ENCODE results near the gene SCUBE2.
A peak's percentile ranks its signal among the peaks of the same experiment; 100 is the strongest.
"Not testable (repeated sequence)": the region's sequence is repeated elsewhere in the genome, so short reads cannot be mapped to it uniquely, and the experiment has no call there.

SCUBE2 gene

GRCh38 chr11:9039863-9040262 lies 51.5 kb downstream of the SCUBE2 start:
- no peak for DNase-seq

- DNase-seq = no peak
Observed at GRCh38 chr11:9039198-9039597, 52.2 kb downstream of the SCUBE2 start.

- DNase-seq = no peak
Observed at GRCh38 chr11:9038541-9038940, 52.9 kb downstream of the SCUBE2 start.

- DNase-seq = no peak
Observed at GRCh38 chr11:9037963-9038362, 53.4 kb downstream of the SCUBE2 start.

GRCh38 chr11:9037046-9037780 lies 54.2 kb downstream of the SCUBE2 start:
- no peak for DNase-seq

- no peak for DNase-seq
Observed at GRCh38 chr11:9030601-9031000, 60.8 kb downstream of the SCUBE2 start.

- DNase-seq = no peak
Observed at GRCh38 chr11:9029422-9029821, 62.0 kb downstream of the SCUBE2 start.

GRCh38 chr11:9028581-9028980 lies 62.8 kb downstream of the SCUBE2 start:
- DNase-seq = no peak

GRCh38 chr11:9025101-9025850 lies 66.1 kb downstream of the SCUBE2 start:
- DNase-seq = no peak

- no peak for DNase-seq
Observed at GRCh38 chr11:9022961-9023680, 68.3 kb downstream of the SCUBE2 start.

- DNase-seq = no peak
Observed at GRCh38 chr11:9020916-9021315, 70.5 kb downstream of the SCUBE2 start.

- DNase-seq = no peak
Observed at GRCh38 chr11:9019861-9020260, 71.5 kb downstream of the SCUBE2 start.

- no peak for DNase-seq
Observed at GRCh38 chr11:9017773-9018172, 73.6 kb downstream of the SCUBE2 start.

- no peak for DNase-seq
Observed at GRCh38 chr11:9016916-9017642, 74.3 kb downstream of the SCUBE2 start.

- DNase-seq = peak; percentile 79
Observed at GRCh38 chr11:9015677-9016076, 75.7 kb downstream of the SCUBE2 start.

GRCh38 chr11:9014826-9015225 lies 76.6 kb downstream of the SCUBE2 start:
- DNase-seq = no peak

GRCh38 chr11:9013373-9013772 lies 78.0 kb downstream of the SCUBE2 start:
- DNase-seq = no peak

GRCh38 chr11:9009538-9009937 lies 81.9 kb downstream of the SCUBE2 start:
- DNase-seq = not testable (repeated sequence)

GRCh38 chr11:9008661-9009060 lies 82.7 kb downstream of the SCUBE2 start:
- no peak for DNase-seq

GRCh38 chr11:9008011-9008550 lies 83.3 kb downstream of the SCUBE2 start:
- DNase-seq = no peak

GRCh38 chr11:9005087-9005486 lies 86.3 kb downstream of the SCUBE2 start:
- no peak for DNase-seq

GRCh38 chr11:9004183-9004926 lies 87.0 kb downstream of the SCUBE2 start:
- no peak for DNase-seq

Data from activated CD4-positive, alpha-beta T cell treated with anti-CD3 and anti-CD28 coated beads, Interleukin-2, Interleukin-6, amounts not matched to agents 100 ng/mL and 50 ng/mL, durations not matched to agents 16 hours and 8 hours (primary cell).